Skeletal muscle satellite cell (primary cell): ENCODE results near the gene IQCE.

ENCODE experiments used
- H3K27me3 ChIP-seq: 2 replicates; pipeline ENCODE4 v1.7.0; 2013; ENCODE audit warnings: low read length; ENCODE audit not compliant: control insufficient read depth, insufficient read depth
- H3K36me3 ChIP-seq: 2 replicates; pipeline ENCODE4 v1.7.0; 2013; ENCODE audit warnings: mild to moderate bottlenecking, control low read depth, low read length; ENCODE audit not compliant: insufficient read depth
- H3K4me1 ChIP-seq: 2 replicates; pipeline ENCODE4 v1.7.0; 2013; ENCODE audit warnings: low read length; ENCODE audit not compliant: control insufficient read depth, insufficient read depth
- H3K4me2 ChIP-seq: 2 replicates; pipeline ENCODE4 v1.7.0; 2013; ENCODE audit warnings: mild to moderate bottlenecking, low read length
- H3K4me3 ChIP-seq: 2 replicates; pipeline ENCODE4 v1.7.0; 2013; ENCODE audit warnings: low read length
- H3K9ac ChIP-seq: 2 replicates; pipeline ENCODE4 v1.7.0; 2013; ENCODE audit warnings: mild to moderate bottlenecking, low read depth, low read length, moderate library complexity
- H3K9me3 ChIP-seq: replicated peaks from 2 replicates; pipeline ENCODE4 v1.7.0; 2013; ENCODE audit warnings: mild to moderate bottlenecking, control low read depth, low read length

Gene IQCE

GRCh38 chr7:2594599-2594998 lies 35.8 kb downstream of the IQCE start:
- Histone ChIP-seq H3K36me3 (peaks cover 25% of the 10 kb centered on the region), H3K27me3 (no peaks in the 10 kb centered on the region), H3K4me3 (no peak overlapping the region), H3K9ac (no peak overlapping the region), H3K4me1 (no peaks in the 10 kb centered on the region), H3K9me3 (no peaks in the 10 kb centered on the region), H3K4me2 (no peak overlapping the region)

DNA sequence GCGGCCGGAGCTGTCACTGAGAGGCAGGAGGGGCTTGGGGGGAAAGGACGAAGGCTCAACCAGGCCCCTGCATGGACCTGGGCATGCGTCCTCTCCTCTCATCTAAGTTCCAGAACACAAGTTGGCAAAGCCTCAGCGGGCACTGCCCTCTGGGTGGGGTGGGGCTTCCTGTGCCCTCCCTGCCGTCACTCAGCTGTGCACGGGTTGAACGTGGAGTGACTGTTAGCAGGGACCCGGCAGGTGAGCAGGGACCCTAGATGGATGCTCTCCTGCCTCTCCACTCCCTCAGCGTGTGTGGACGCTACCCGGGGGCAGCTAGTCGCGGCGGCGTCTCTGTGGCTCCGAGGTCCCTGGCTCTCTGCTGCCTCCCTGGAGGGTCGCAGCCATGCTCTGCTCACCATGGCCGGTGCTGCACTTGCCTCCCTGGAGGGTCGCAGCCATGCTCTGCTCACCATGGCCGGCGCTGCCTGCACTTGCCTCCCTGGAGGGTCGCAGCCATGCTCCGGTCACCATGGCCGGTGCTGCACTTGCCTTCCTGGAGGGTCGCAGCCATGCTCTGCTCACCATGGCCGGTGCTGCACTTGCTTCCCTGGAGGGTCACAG lies 36.6 kb downstream of the IQCE start:
- H3K4me1 ChIP-seq: no peaks in the 10 kb centered on the region
- no peaks in the 10 kb centered on the region for H3K9me3 ChIP-seq
- H3K27me3 ChIP-seq: no peaks in the 10 kb centered on the region
- peaks cover 29% of the 10 kb centered on the region for H3K36me3 ChIP-seq
- H3K4me3 ChIP-seq: no peak overlapping the region
- no peak overlapping the region for H3K4me2 ChIP-seq
- no peak overlapping the region for H3K9ac ChIP-seq

DNA sequence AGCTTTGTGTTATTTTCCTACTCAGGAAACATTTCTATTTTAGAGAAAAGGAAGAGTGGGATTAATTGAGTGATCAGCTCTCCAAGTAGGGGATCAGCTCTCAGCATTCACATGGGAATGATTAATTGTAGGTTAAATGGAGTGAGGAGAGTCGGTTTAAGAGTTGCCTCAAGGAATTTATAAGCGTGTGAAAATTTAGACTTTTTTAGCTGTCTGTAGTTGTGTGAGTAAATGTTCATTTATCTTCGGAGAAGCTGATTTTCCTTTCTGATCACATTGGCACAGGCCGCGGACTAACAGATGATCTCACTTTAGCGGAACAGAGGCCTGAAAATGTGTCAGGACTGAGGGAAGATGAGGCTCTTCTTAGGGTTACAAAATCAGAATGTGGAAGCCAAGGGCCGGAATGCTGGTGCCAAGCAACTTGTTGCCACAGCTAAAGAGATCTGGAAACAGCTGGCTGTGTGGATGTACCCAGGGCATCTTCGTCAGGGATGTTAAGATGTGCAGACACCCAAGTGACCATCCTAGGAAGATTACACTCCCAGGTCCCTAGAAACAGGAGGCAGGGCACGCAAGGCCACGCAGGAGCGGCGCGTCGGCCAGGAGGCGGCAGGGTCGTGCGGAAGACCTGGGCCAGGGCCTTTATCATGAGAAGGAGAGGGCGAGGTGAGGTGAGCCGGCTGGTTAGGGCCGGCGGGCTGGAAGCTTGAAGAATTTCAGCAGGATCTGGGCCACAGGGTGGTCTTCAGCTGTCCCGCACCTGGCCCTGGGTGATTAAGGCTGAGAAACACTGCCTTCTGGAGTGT lies 37.9 kb downstream of the IQCE start:
- Histone ChIP-seq H3K9ac (no peak overlapping the region), H3K9me3 (no peaks in the 10 kb centered on the region), H3K4me1 (no peaks in the 10 kb centered on the region), H3K27me3 (no peaks in the 10 kb centered on the region), H3K4me3 (no peak overlapping the region), H3K4me2 (no peak overlapping the region), H3K36me3 (peaks cover 39% of the 10 kb centered on the region)

DNA sequence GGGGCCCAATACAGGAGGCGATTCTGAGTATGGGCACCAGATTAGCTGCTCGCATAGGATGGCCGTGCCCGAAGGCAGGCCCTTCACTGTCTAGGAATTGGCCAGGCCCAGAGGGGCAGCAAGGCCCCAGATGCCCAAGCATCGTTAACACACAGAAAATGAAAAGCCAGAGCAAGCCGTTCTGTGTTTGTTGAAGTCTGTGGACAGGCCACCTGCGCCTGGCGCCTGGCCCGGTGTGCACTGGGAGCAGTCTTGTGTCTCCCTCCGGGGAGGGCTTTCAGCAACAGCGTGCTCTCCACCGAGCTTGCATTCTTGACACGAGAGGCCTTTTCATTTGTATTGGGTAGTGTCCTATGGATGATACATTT lies 38.5 kb downstream of the IQCE start:
- H3K27me3 ChIP-seq: no peaks in the 10 kb centered on the region
- H3K9me3 ChIP-seq: no peaks in the 10 kb centered on the region
- no peak overlapping the region for H3K4me2 ChIP-seq
- no peak overlapping the region for H3K9ac ChIP-seq
- no peaks in the 10 kb centered on the region for H3K4me1 ChIP-seq
- H3K36me3 ChIP-seq: peaks cover 38% of the 10 kb centered on the region
- no peak overlapping the region for H3K4me3 ChIP-seq

- Histone ChIP-seq H3K27me3 (no peaks in the 10 kb centered on the region), H3K4me3 (no peak overlapping the region), H3K9me3 (no peaks in the 10 kb centered on the region), H3K4me2 (no peak overlapping the region), H3K4me1 (no peaks in the 10 kb centered on the region), H3K9ac (no peak overlapping the region), H3K36me3 (peaks cover 31% of the 10 kb centered on the region)
These were observed 39.5 kb downstream of the IQCE start for GRCh38 chr7:2598154-2598823.

DNA sequence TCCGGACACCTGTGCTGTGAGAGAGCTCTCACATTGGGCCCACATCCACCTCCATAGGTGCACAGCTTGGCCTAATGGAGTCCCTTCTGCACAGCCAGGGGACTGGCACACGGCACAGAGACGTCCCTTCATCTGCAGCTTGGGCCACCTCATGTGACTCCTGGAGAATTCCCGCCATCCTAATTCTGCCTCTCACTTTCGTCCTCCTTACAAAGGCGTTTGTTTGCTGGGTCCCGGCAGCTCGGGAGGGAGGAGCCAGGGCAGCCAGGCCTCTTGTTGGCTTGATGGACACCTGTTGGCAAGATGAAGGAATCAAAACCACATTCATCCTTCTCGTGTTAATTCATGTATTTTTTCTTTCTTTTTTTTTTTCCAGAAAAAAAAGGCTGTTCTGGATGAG lies 42.3 kb downstream of the IQCE start:
- H3K27me3 ChIP-seq: no peaks in the 10 kb centered on the region
- peaks cover 20% of the 10 kb centered on the region for H3K36me3 ChIP-seq
- no peak overlapping the region for H3K4me3 ChIP-seq
- H3K4me1 ChIP-seq: no peaks in the 10 kb centered on the region
- no peaks in the 10 kb centered on the region for H3K9me3 ChIP-seq
- no peak overlapping the region for H3K9ac ChIP-seq
- H3K4me2 ChIP-seq: no peak overlapping the region

GRCh38 chr7:2601907-2602306 lies 43.1 kb downstream of the IQCE start:
- no peak overlapping the region for H3K4me2 ChIP-seq
- H3K4me1 ChIP-seq: peaks cover 5% of the 10 kb centered on the region
- H3K27me3 ChIP-seq: no peaks in the 10 kb centered on the region
- H3K9me3 ChIP-seq: no peaks in the 10 kb centered on the region
- H3K4me3 ChIP-seq: no peak overlapping the region
- H3K36me3 ChIP-seq: peaks cover 20% of the 10 kb centered on the region
- H3K9ac ChIP-seq: no peak overlapping the region

DNA sequence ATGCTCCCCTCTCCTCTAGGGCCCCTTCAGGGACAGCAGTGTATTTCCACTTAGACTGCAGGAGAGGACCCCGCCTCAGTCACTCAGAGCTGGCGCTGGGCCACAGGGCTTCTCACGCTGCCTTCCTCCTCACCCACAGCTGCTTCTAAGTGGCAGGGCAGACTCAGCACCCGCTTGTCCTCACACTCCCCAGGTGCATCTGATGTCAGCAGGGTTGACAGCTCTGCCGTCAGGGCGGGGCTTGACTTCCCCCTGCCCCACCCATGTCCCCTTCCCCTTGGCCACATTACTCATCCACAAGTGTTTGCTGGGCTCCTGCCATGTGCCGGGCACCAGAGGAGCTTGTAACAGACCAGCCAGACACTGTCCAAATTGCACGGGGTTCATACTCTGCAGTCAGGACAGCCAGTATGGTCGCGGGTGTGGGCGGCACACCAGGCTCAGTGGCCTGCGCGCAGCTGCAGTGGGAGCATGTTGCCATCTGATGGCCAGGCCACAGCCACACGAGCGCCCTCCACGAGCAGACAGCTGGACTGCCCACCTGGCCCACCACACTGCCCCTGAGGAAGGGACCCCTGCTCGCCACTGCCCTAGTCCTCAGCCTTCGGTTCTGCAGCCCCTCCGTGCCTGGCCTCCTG lies 43.7 kb downstream of the IQCE start:
- Histone ChIP-seq H3K9ac (no peak overlapping the region), H3K4me3 (no peak overlapping the region), H3K4me2 (no peak overlapping the region), H3K4me1 (peaks cover 11% of the 10 kb centered on the region), H3K9me3 (no peaks in the 10 kb centered on the region), H3K27me3 (no peaks in the 10 kb centered on the region), H3K36me3 (peaks cover 20% of the 10 kb centered on the region)

DNA sequence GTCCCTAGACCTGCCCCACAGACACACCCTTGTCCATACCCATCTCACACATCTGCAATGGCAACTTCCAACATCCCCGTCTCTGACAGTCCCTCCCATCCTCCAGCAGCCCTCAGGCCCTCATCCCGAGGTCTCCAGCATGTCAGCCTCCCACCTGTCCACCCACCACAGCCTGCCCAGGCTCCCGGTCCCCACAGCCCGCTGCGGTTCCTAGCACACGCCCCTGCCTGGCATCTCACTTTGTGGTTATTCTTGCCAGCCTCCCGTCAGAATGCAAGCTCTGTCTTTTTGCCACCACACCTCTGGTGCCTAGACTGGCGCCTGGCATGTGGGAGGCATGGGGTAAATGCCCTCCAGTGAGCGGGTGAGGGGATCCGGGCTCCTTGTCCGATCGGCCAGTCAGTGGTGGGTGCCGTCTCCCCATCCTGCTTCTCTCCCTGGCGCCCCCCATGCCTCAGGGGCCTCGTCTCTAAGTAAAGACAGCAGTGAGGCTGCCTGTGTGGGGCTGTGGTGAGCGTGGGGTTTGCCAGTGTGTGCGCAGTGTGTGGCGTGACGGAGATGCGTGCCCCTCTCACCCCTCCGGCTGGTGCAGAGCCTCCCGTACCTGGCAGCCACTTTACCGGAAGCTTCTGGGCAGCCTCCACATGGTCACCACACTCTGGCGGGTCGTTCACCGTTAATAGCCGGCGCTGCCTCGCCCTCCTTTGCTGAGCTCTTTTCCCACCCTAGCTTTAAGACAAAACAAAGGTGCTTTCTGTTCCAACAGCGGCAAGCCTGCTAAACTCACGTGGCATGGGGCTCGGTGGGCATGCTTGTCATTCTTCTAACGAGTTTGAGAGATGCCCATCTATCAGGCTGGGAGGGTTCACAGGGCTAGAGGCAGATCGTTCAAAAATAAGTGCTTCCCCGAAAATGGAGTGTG lies 44.5 kb downstream of the IQCE start:
- Histone ChIP-seq H3K36me3 (peaks cover 20% of the 10 kb centered on the region), H3K9ac (no peak overlapping the region), H3K9me3 (no peaks in the 10 kb centered on the region), H3K27me3 (no peaks in the 10 kb centered on the region), H3K4me1 (peaks cover 15% of the 10 kb centered on the region), H3K4me3 (no peak overlapping the region), H3K4me2 (no peak overlapping the region)

GRCh38 chr7:2604608-2605174 lies 45.9 kb downstream of the IQCE start:
- Histone ChIP-seq H3K9ac (no peak overlapping the region), H3K36me3 (peaks cover 17% of the 10 kb centered on the region), H3K4me2 (no peak overlapping the region), H3K27me3 (no peaks in the 10 kb centered on the region), H3K4me1 (peaks cover 15% of the 10 kb centered on the region), H3K4me3 (no peak overlapping the region), H3K9me3 (no peaks in the 10 kb centered on the region)
